Nephron progenitor cell (in vitro differentiated cells): ENCODE results near the gene SLC25A23.

Experiments
- DNase-seq: peaks from one replicate; pipeline ENCODE4 v3.0.0; 2021
- H3K27ac Mint-ChIP-seq: 2 replicates; pipeline ENCODE4 v1.8.0; 2021; ENCODE audit warnings: mild to moderate bottlenecking, moderate library complexity, mixed read lengths
- H3K27me3 Mint-ChIP-seq: 2 replicates; pipeline ENCODE4 v1.8.0; 2021; ENCODE audit warnings: mild to moderate bottlenecking, low read depth, mixed read lengths; ENCODE audit not compliant: poor library complexity
- H3K36me3 Mint-ChIP-seq: 2 replicates; pipeline ENCODE4 v1.8.0; 2021; ENCODE audit warnings: low read depth, mixed read lengths
- H3K4me1 Mint-ChIP-seq: 2 replicates; pipeline ENCODE4 v1.8.0; 2021; ENCODE audit warnings: mixed read lengths
- H3K4me3 Mint-ChIP-seq: 2 replicates; pipeline ENCODE4 v1.8.0; 2021; ENCODE audit warnings: mild to moderate bottlenecking, moderate library complexity, mixed read lengths
- H3K9me3 Mint-ChIP-seq: 2 replicates; pipeline ENCODE4 v1.8.0; 2021; ENCODE audit warnings: mild to moderate bottlenecking, moderate library complexity, mixed read lengths
- TF ChIP-seq, protein P1 (sequence below): fragments of 200-600 bp; sonication (generic); IDR thresholded peaks from 2 replicates; pipeline ENCODE4 v1.5.0; 2021; ENCODE audit warnings: antibody characterized with exemption

SLC25A23 gene

DNA sequence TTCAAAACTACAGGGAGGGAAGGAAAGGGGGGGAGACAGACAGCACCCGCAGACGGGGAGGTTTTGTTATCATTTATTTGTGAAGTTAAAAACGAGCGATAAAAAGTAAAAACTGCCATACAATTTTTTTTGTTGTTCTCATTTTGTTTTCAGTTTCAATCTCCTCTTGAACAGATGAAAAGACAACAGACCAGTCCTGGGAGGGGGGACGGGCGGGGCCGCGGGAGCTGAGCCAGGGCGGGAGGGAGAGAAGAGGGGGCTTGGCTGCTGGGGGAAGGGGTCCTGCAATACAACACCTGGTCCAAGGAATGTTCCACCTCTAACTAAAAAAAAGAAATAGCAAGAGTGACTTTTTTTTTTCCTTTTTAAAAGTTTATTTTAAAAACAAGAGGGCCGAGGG lies 46.3 kb downstream of the SLC25A23 start:
- TF ChIP-seq, protein P1, sequence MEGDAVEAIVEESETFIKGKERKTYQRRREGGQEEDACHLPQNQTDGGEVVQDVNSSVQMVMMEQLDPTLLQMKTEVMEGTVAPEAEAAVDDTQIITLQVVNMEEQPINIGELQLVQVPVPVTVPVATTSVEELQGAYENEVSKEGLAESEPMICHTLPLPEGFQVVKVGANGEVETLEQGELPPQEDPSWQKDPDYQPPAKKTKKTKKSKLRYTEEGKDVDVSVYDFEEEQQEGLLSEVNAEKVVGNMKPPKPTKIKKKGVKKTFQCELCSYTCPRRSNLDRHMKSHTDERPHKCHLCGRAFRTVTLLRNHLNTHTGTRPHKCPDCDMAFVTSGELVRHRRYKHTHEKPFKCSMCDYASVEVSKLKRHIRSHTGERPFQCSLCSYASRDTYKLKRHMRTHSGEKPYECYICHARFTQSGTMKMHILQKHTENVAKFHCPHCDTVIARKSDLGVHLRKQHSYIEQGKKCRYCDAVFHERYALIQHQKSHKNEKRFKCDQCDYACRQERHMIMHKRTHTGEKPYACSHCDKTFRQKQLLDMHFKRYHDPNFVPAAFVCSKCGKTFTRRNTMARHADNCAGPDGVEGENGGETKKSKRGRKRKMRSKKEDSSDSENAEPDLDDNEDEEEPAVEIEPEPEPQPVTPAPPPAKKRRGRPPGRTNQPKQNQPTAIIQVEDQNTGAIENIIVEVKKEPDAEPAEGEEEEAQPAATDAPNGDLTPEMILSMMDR: no peak
- H3K4me1 Mint-ChIP-seq: peaks cover 10% of the 10 kb centered on the region
- no peak for DNase-seq
- no peaks in the 10 kb centered on the region for H3K9me3 Mint-ChIP-seq
- H3K27ac Mint-ChIP-seq: peak overlapping the region; percentile 97
- peaks cover 17% of the 10 kb centered on the region for H3K36me3 Mint-ChIP-seq
- no peaks in the 10 kb centered on the region for H3K27me3 Mint-ChIP-seq
- no peak overlapping the region for H3K4me3 Mint-ChIP-seq

DNA sequence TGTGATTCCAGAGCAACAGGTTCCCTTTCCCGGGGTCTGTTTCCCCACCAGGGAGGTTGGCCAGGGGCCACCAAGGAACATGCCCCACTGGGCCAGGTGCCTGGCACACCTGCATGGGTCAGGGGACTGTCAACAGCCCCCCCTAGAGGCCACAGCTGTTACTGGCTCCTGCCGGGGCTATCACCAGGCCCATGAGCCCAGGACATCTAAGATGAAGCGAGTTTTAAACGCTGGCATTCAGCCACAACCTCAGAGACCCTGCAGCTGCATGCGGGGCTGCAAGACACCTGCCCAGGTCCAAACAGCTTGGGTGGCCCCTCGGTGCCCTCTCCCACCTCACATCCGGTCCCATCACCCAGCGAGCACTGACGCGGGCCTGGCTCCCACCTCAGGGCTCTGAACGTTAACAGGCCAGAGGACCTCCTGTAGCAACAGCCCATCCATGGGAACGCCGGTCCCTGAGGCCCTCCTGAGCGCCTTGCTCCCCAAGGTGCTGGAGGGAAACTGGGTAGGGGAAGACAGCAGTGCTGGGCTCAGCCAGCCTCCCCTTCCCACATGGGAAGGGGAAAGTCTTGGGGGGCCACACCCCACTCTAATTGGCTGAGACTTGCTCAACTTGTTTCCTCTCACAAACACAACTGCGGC lies 47.0 kb downstream of the SLC25A23 start:
- Mint-ChIP-seq H3K27ac (no peak overlapping the region), H3K4me1 (peaks cover 10% of the 10 kb centered on the region), H3K36me3 (peaks cover 12% of the 10 kb centered on the region), H3K27me3 (no peaks in the 10 kb centered on the region), H3K9me3 (no peaks in the 10 kb centered on the region), H3K4me3 (no peak overlapping the region)
- peak; percentile 51 for DNase-seq
- TF ChIP-seq, protein P1: peak; percentile 52

DNA sequence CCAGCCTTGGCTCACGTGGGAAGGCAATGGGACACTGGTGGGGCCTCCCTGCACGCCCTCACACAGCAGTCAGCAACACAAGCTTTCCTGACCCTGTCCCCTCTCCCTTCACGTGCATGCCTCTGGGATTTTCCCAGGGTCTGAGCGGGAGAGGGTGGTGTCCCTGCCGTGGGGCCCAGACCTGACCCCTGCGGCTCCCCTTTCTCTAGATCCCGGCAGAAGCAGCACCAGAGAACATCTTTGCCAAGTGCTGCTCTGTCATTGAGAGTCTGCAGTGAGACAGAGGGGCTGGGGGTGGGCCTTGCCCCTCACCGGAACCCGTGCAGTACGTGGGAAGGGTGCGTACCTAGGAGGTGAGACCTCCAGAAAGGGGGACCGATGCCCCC lies 47.5 kb downstream of the SLC25A23 start:
- H3K4me3 Mint-ChIP-seq: no peak overlapping the region
- peaks cover 10% of the 10 kb centered on the region for H3K4me1 Mint-ChIP-seq
- peaks cover 12% of the 10 kb centered on the region for H3K36me3 Mint-ChIP-seq
- DNase-seq: no peak
- TF ChIP-seq, protein P1: no peak
- no peak overlapping the region for H3K27ac Mint-ChIP-seq
- H3K27me3 Mint-ChIP-seq: no peaks in the 10 kb centered on the region
- no peaks in the 10 kb centered on the region for H3K9me3 Mint-ChIP-seq

DNA sequence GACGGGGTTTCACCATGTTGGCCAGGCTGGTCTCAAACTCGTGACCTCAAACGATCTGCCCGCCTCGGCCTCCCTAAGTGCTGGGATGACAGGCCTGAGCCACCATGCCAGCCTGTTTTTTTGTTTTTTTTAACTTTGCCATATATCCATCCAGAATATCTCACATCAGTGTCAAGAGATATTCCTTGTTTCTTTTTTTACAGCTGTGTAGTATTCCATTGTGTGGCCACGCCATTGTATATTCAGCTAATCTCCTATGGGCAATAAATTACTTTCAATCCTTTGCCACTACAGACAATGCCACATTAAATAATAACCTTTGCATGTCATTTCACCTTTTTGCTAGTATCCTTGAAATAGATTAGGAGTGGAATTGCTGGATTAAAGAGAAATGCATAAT lies 50.2 kb downstream of the SLC25A23 start:
- DNase-seq: no peak
- TF ChIP-seq, protein P1: no peak
- Mint-ChIP-seq H3K27me3 (no peaks in the 10 kb centered on the region), H3K27ac (no peak overlapping the region), H3K4me1 (peaks cover 7% of the 10 kb centered on the region), H3K4me3 (no peak overlapping the region), H3K9me3 (no peaks in the 10 kb centered on the region), H3K36me3 (peaks cover 7% of the 10 kb centered on the region)

DNA sequence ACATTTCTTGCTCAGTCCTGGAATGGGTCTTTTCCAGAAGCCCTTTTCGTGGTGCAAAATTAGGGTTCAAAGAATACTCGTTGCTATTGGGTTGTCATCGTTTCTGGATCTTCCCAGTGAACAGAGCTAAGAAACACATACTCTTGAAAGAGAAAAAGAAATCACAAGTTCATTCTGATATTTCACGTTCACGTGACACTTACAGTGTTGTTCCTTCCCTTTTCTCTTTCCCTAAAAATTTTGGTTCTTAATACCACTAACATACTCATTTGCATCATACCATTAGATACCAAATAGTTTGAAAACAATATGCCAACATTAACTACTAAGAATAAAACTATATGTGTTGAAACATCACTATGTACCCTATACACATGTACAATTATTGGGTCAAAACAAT lies 53.2 kb downstream of the SLC25A23 start:
- H3K27ac Mint-ChIP-seq: no peak overlapping the region

More for the DNA sequence above, 53.2 kb downstream of the SLC25A23 start:
- H3K9me3 Mint-ChIP-seq: no peaks in the 10 kb centered on the region
- H3K4me1 Mint-ChIP-seq: peaks cover 20% of the 10 kb centered on the region
- TF ChIP-seq, protein P1: no peak
- DNase-seq: no peak
- no peaks in the 10 kb centered on the region for H3K27me3 Mint-ChIP-seq
- no peaks in the 10 kb centered on the region for H3K36me3 Mint-ChIP-seq
- no peak overlapping the region for H3K4me3 Mint-ChIP-seq
